Natural killer cell (primary cell): ENCODE results near the gene CACNA1A. TPM values are rescaled to one million over a fixed set of nuclear protein-coding genes. Genes with fewer than 3 reads are reported as not detected.

Experiments
- ATAC-seq, 3 donors: fragments of 150-1000 bp in 2 of 3; fragments of 200-7000 bp in 1 of 3; cut with Tn5 transposase; 1 replicate in 1 of 3; 2 replicates in 2 of 3; pipeline ENCODE4 v1.10.0; 2021; ENCODE audit warnings: mild to moderate bottlenecking in 2 of 3, moderate library complexity in 2 of 3
- DNase-seq, 2 donors: peaks; one replicate each; pipeline versions ENCODE4 v3.0.0 to v3.0.0-alpha.2; 2013 to 2021; ENCODE audit warnings: mixed read lengths in 1 of 2
- H3K27ac ChIP-seq: one replicate; pipeline ENCODE4 v1.5.1; 2013; ENCODE audit warnings: mild to moderate bottlenecking, low read length
- H3K27me3 ChIP-seq: one replicate; pipeline ENCODE4 v1.6.1; 2013; ENCODE audit warnings: low read length; ENCODE audit not compliant: control insufficient read depth, insufficient read depth
- H3K36me3 ChIP-seq: one replicate; pipeline ENCODE4 v1.6.1; 2013; ENCODE audit warnings: low read length; ENCODE audit not compliant: control insufficient read depth, insufficient read depth
- H3K4me1 ChIP-seq: one replicate; pipeline ENCODE4 v1.6.1; 2013; ENCODE audit warnings: low read length; ENCODE audit not compliant: control insufficient read depth, insufficient read depth
- H3K4me3 ChIP-seq: one replicate; pipeline ENCODE4 v1.5.1; 2013; ENCODE audit warnings: low read length
- H3K9me3 ChIP-seq: one replicate; pipeline ENCODE4 v1.6.1; 2013; ENCODE audit warnings: low read length; ENCODE audit not compliant: control insufficient read depth, insufficient read depth
- H3K27ac Mint-ChIP-seq, 2 donors: one replicate each; pipeline ENCODE4 v1.8.0; 2022; ENCODE audit warnings: mild to moderate bottlenecking in 2 of 2, mixed read lengths in 2 of 2, moderate library complexity in 1 of 2
- H3K27me3 Mint-ChIP-seq, 2 donors: one replicate each; pipeline ENCODE4 v1.8.0; 2022; ENCODE audit warnings: low read depth in 2 of 2, mixed read lengths in 2 of 2
- H3K36me3 Mint-ChIP-seq: one replicate; pipeline ENCODE4 v1.8.0; 2022; ENCODE audit warnings: mixed read lengths
- H3K4me1 Mint-ChIP-seq, 2 donors: one replicate each; pipeline ENCODE4 v1.8.0; 2022; ENCODE audit warnings: mixed read lengths in 2 of 2
- H3K4me3 Mint-ChIP-seq: one replicate; pipeline ENCODE4 v1.8.0; 2022; ENCODE audit warnings: mild to moderate bottlenecking, moderate library complexity, mixed read lengths
- H3K9me3 Mint-ChIP-seq, 2 donors: one replicate each; pipeline ENCODE4 v1.8.0; 2022; ENCODE audit warnings: mixed read lengths in 2 of 2
- WGBS: methylation state at CpG from one replicate; pipeline ENCODE4 v1.1.7; 2013; ENCODE audit warnings: missing lambda C conversion rate; ENCODE audit not compliant: insufficient coverage; 5-methylcytosine and 5-hydroxymethylcytosine counted together
- intact Hi-C: fragments of 100-400 bp; cut with micrococcal nuclease; formaldehyde crosslinking; loops from one replicate; pipeline ENCODE4 v1.14.2; 2022
- total RNA-seq, 4 donors: library from RNA; stranded (reverse); fragments of 120-200 nt in 1 of 4; gene quantifications; one replicate each; pipeline versions ENCODE4 v1.2.3 to v1.2.4, GENCODE V29; 2013 to 2022
- TF ChIP-seq, protein P1 (sequence below): fragments of 200-600 bp; IDR thresholded peaks from one replicate; pipeline ENCODE4 v1.8.0; 2022; ENCODE audit warnings: antibody characterized with exemption

The CACNA1A gene
- total RNA-seq, 3 donors from 2014 or later (not counting 1 experiment from before 2014, with no cell fraction given): 0.59 to 0.85 (median 0.75) TPM

DNA sequence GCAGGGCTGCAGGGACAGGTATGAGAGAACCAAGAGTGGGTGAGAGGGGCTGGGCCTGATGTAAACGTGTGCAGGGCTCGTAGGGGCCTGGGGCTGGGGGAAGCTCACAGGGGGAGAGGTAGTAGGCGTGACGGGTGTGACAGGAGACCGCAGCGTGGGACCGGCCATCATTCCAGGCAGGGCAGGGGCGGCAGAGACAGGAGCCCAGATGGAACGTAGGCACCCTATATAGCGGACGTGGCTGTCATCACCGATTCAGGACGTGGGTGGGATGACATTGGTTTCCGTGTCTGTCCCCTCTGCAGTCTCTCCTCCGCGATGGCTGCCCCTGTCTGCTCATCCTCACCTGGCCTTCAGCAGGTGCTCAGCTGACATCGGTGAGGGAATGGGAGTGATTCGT lies 307.6 kb downstream of the CACNA1A start:
- DNase-seq (no peak), ATAC-seq (no peak)
- peaks cover 21% of the 10 kb centered on the region for H3K4me1 ChIP-seq
- Mint-ChIP-seq H3K9me3 (no peaks in the 10 kb centered on the region), H3K4me1 (peaks cover 5 to 8% of the 10 kb centered on the region in 2 donors), H3K27me3 (no peaks in the 10 kb centered on the region), H3K4me3 (no peak overlapping the region), H3K36me3 (no peaks in the 10 kb centered on the region), H3K27ac (no peak overlapping the region)
- TF ChIP-seq, protein P1, sequence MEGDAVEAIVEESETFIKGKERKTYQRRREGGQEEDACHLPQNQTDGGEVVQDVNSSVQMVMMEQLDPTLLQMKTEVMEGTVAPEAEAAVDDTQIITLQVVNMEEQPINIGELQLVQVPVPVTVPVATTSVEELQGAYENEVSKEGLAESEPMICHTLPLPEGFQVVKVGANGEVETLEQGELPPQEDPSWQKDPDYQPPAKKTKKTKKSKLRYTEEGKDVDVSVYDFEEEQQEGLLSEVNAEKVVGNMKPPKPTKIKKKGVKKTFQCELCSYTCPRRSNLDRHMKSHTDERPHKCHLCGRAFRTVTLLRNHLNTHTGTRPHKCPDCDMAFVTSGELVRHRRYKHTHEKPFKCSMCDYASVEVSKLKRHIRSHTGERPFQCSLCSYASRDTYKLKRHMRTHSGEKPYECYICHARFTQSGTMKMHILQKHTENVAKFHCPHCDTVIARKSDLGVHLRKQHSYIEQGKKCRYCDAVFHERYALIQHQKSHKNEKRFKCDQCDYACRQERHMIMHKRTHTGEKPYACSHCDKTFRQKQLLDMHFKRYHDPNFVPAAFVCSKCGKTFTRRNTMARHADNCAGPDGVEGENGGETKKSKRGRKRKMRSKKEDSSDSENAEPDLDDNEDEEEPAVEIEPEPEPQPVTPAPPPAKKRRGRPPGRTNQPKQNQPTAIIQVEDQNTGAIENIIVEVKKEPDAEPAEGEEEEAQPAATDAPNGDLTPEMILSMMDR: no peak
- H3K27ac ChIP-seq: no peak overlapping the region
- intact Hi-C loops: no loop called here
- H3K4me3 ChIP-seq: no peak overlapping the region
- H3K27me3 ChIP-seq: no peaks in the 10 kb centered on the region
- no peaks in the 10 kb centered on the region for H3K9me3 ChIP-seq
- 94% methylated on average over 18 of the region's 18 CpGs for WGBS
- H3K36me3 ChIP-seq: no peaks in the 10 kb centered on the region

DNA sequence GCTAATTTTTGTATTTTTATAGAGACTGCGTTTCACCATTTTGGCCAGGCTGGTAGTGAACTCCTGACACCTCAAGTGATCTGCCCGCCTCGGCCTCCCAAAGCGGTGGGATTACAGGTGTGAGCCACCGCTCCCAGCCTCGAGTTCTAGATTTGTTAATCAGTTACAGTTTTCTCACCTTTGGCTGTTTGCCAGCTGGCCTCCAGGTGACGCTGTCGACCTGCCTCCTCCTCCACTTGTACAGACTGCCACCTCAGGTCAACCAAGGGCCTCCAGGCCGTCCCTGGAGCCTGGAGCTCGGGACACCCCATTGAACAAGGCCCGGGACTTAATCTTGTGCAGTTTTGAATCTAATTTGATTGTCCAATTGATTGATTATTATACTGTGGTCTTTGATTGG lies 310.6 kb downstream of the CACNA1A start:
- 74% methylated on average over 11 of the region's 11 CpGs for WGBS
- ATAC-seq: peak in 2 of 3 donors; percentile 49 to 52
- H3K27me3 ChIP-seq: no peaks in the 10 kb centered on the region
- no peaks in the 10 kb centered on the region for H3K9me3 Mint-ChIP-seq
- no peaks in the 10 kb centered on the region for H3K27me3 Mint-ChIP-seq
- TF ChIP-seq, protein P1: peak; percentile 29
- H3K27ac Mint-ChIP-seq: no peak overlapping the region
- H3K36me3 Mint-ChIP-seq: no peaks in the 10 kb centered on the region
- H3K27ac ChIP-seq: no peak overlapping the region
- intact Hi-C loops: no loop called here
- no peaks in the 10 kb centered on the region for H3K36me3 ChIP-seq
- DNase-seq: peak in 1 of 2 donors; percentile 80
- no peak overlapping the region for H3K4me3 Mint-ChIP-seq
- no peak overlapping the region for H3K4me3 ChIP-seq
- H3K4me1 Mint-ChIP-seq: peaks cover 5 to 10% of the 10 kb centered on the region in 2 donors
- no peaks in the 10 kb centered on the region for H3K9me3 ChIP-seq
- H3K4me1 ChIP-seq: peaks cover 35% of the 10 kb centered on the region

DNA sequence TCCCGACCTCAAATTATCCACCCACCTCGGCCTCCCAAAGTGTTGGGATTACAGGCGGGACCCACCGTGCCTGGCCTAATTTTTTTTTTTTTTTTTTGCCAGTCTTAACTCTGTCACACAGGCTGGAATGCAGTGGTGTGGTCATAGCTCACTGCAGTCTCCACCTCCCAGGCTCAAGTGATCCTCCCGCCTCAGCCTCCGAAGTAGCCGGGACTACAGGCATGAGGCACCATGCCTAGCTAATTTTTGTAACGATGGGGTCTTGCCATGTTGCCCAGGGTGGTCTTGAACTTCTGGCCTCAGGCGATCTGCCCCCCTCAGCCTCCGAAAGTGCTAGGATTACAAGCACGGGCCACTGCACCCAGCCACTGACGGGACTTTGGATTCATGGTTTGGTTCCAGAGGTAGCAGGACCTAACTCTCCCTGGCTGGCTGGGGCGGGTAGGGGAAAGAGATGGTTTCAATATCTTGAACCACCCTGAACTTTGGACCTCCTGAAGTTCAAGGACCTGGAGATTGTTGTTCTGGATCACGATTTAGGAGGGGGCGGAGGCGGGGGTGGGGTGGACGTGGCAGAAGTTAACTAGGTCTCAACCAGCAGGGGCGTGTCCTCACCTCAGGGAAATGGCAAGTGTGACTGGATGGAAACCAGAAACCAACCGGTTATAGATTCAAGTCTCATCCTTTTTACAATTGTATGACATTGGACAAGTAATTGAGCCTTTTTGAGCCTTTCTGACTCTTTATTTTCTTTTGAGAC lies 315.3 kb downstream of the CACNA1A start:
- Mint-ChIP-seq H3K4me3 (no peak overlapping the region), H3K27ac (no peak overlapping the region), H3K36me3 (no peaks in the 10 kb centered on the region), H3K9me3 (no peaks in the 10 kb centered on the region), H3K4me1 (peaks cover 16 to 23% of the 10 kb centered on the region in 2 donors), H3K27me3 (no peaks in the 10 kb centered on the region)
- no peak overlapping the region for H3K27ac ChIP-seq
- peaks cover 55% of the 10 kb centered on the region for H3K4me1 ChIP-seq
- ATAC-seq (no peak), DNase-seq (no peak)
- TF ChIP-seq, protein P1: no peak
- no peaks in the 10 kb centered on the region for H3K36me3 ChIP-seq
- intact Hi-C loops: no loop called here
- H3K27me3 ChIP-seq: no peaks in the 10 kb centered on the region
- no peaks in the 10 kb centered on the region for H3K9me3 ChIP-seq
- 82% methylated on average over 19 of the region's 19 CpGs for WGBS
- no peak overlapping the region for H3K4me3 ChIP-seq

DNA sequence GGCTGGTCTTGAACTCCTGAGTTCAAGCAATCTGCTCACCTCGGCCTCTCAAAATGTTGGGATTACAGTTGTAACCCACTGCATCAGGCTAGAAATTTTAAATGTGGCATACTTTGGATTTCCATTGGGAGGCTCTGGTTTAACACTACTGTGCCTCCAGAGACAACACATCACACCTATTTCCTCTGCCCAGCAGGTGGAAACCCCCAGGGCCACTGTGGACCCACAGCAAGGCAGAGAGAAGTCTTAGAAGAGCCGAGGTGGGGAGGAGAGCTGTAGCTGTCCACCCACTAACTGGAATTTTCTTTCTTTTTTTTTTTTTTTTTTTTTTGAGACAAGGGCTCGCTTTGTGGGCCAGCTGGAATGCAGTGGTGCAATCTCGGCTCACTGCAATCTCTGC lies 316.7 kb downstream of the CACNA1A start:
- H3K9me3 ChIP-seq: no peaks in the 10 kb centered on the region
- Mint-ChIP-seq H3K4me1 (peaks cover 15 to 22% of the 10 kb centered on the region in 2 donors), H3K27ac (no peak overlapping the region), H3K9me3 (no peaks in the 10 kb centered on the region), H3K4me3 (no peak overlapping the region), H3K27me3 (no peaks in the 10 kb centered on the region), H3K36me3 (no peaks in the 10 kb centered on the region)
- H3K27ac ChIP-seq: no peak overlapping the region
- H3K4me1 ChIP-seq: peaks cover 47% of the 10 kb centered on the region
- no peak overlapping the region for H3K4me3 ChIP-seq
- TF ChIP-seq, protein P1: no peak
- ATAC-seq (peak in 1 of 3 donors; percentile 42), DNase-seq (no peak)
- intact Hi-C loops: no loop called here
- no peaks in the 10 kb centered on the region for H3K36me3 ChIP-seq
- no peaks in the 10 kb centered on the region for H3K27me3 ChIP-seq
- 72% methylated on average over 3 of the region's 4 CpGs for WGBS
